Stimulated activated CD4-positive, alpha-beta T cell treated with anti-CD3 and anti-CD28 coated beads, Interleukin-4, amount 100 ng/mL, for 1 hour (primary cell): ENCODE data around the gene LRRC28.

Source experiments
- DNase-seq: peaks from one replicate; pipeline ENCODE4 v3.0.0-alpha.2; 2020

Gene LRRC28

GRCh38 chr15:99438691-99439523 is 187.6 kb downstream of the LRRC28 start:
- peak; percentile 26 for DNase-seq

DNA sequence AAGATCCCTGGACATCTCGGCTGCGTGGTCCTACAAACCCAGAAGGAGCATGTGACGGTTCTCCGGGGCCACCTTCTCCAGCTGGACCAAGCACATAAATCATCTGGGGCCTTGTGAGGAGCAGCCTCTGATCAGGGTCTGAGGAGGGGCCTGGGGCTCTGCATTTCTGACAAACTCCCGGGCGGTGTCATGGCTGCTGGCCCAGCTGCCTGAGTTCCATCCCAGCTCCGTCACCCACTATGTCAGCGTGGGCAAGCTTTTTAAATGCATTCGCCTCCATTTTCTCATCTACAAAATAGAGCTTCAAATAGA is 188.2 kb downstream of the LRRC28 start:
- DNase-seq, result no peak

GRCh38 chr15:99440029-99440428 is 188.7 kb downstream of the LRRC28 start:
- no peak for DNase-seq
